ENCODE measurements around the gene OBP2A.

GRCh38 chr9:135506327-135507103, 39.4 kb upstream of the OBP2A start:
- no peak for TF ChIP-seq CTCF (IDR thresholded peaks at IDR 0.05)
- no peak for TF ChIP-seq POLR2A (IDR thresholded peaks at IDR 0.05)
